Kidney (tissue), 14 donors: Measurements from ENCODE around the gene PICALM. TPM values are rescaled to one million over a fixed set of nuclear protein-coding genes. Genes with fewer than 3 reads are reported as not detected.

Source experiments
- DNase-seq, 5 donors: peaks; one replicate each; pipeline ENCODE4 v3.0.0-alpha.2; 2013 to 2020
- FAIRE-seq: peaks from 2 replicates; lab custom pipeline; 2012; peaks lifted over from hg19 to GRCh38; lab: Jason Lieb, UNC
- H3K27ac ChIP-seq, 2 donors: one replicate each; pipeline ENCODE4 v1.7.0; 2013; ENCODE audit warnings: low read depth in 2 of 2, low read length in 2 of 2, inconsistent platforms in 1 of 2
- H3K27me3 ChIP-seq: one replicate; pipeline ENCODE4 v1.7.1; 2013; ENCODE audit warnings: low read length, inconsistent platforms; ENCODE audit not compliant: control insufficient read depth, insufficient read depth
- H3K36me3 ChIP-seq, 3 donors: one replicate each; pipeline versions ENCODE4 v1.7.0 to v1.7.1; 2013; ENCODE audit warnings: low read length in 3 of 3, control low read depth in 1 of 3, inconsistent platforms in 1 of 3; ENCODE audit not compliant: insufficient read depth in 3 of 3, control insufficient read depth in 2 of 3
- H3K4me1 ChIP-seq, 3 donors: one replicate each; pipeline versions ENCODE4 v1.7.0 to v1.7.1; 2013; ENCODE audit warnings: low read length in 3 of 3, inconsistent platforms in 1 of 3, low read depth in 1 of 3; ENCODE audit not compliant: control insufficient read depth in 2 of 3, insufficient read depth in 2 of 3
- H3K4me3 ChIP-seq, 3 donors: one replicate each; pipeline versions ENCODE4 v1.7.0 to v1.8.1; 2013; ENCODE audit warnings: low read length in 3 of 3, control low read depth in 1 of 3, inconsistent platforms in 1 of 3
- H3K9ac ChIP-seq, 3 donors: one replicate each; pipeline versions ENCODE4 v1.7.0 to v1.7.1; 2013; ENCODE audit warnings: low read length in 3 of 3, control low read depth in 1 of 3, inconsistent platforms in 1 of 3
- H3K9me3 ChIP-seq, 3 donors: one replicate each; pipeline versions ENCODE4 v1.7.0 to v1.7.1; 2013; ENCODE audit warnings: low read length in 3 of 3, control low read depth in 1 of 3, inconsistent platforms in 1 of 3; ENCODE audit not compliant: control insufficient read depth in 2 of 3, insufficient read depth in 1 of 3
- intact Hi-C: fragments of 100-400 bp; cut with DNase I; formaldehyde crosslinking; loops from one replicate; pipeline ENCODE4 v1.11.1; 2022
- polyA plus RNA-seq: library from polyadenylated mRNA; stranded (reverse); fragments of 350-450 nt; fragmentation: Illumina TruSeq; extraction: RNeasy Lipid Tissue Mini Kit (QIAGEN cat#74804); gene quantifications from one replicate; pipeline ENCODE4 v1.2.3, GENCODE V29; 2014; ENCODE audit warnings: low read depth, low replicate concordance; ENCODE audit not compliant: insufficient read depth
- total RNA-seq: library from RNA; stranded (reverse); fragmentation: NEBNext Ultra II Directional; extraction: Animal tissue kit (Norgen Biotek cat#: 25700); gene quantifications from one replicate; pipeline ENCODE4 v1.2.1, GENCODE V29; 2021
- TF ChIP-seq, protein P1 (sequence below): IDR thresholded peaks from 3 replicates; pipeline ENCODE4 v1.5.1; 2012; ENCODE audit warnings: mild to moderate bottlenecking, moderate library complexity, borderline replicate concordance; ENCODE audit not compliant: insufficient read depth; ENCODE audit errors: extremely low read depth
- donor health status: control.
- donor health status: control.
- donor health status: control.
- donor health status: control.
- donor health status: control.
- donor health status: DM: yes; HTN: yes; CAD: no.
- donor health status: Normal renal cell carcinoma (clear cell type).

PICALM gene
- total and polyA plus RNA-seq, 2 donors from 2014 or later, result 118 to 244 TPM

DNA sequence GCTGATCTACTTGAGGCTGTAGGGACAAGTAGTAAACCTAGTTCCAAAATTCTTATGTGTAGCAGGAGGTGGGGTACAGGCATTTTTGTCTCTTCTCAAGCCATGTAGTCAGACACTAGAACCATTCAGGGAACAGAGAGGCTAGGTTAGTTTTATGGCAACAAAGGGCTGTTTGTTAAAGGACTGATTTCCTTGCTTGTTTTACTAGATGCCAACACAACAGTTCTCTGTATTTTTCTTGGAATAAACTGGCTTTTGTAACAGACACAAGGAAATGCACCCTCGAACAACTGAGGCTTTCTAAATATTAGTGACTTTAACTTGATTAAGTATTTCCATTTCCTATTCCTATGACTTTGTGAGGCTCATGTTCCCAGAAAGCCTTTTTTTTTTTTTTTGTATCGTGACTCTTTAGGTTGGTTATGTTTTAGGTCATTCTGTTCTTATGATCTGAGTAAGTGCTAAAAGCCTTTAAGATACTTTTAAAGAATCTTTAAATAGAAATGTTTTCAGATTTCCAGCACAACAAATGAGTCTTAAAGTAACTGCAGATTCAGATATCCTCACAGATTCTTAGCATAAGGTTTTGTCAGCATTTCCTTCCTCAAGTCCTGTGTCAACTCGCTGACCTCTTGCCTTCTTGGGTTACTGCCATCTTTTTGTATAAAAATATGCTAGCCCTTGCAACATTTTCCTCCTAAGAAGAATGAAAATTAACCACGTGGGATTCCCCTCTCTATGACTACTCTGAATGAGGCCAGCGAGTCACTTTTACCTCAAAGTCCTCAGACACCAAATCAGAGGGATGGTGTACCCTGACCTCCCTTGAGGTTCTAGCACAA is 121.2 kb downstream of the PICALM start:
- H3K9ac ChIP-seq, result no peak overlapping the region
- no peak overlapping the region for H3K4me3 ChIP-seq
- no peaks in the 10 kb centered on the region for H3K27me3 ChIP-seq
- H3K36me3 ChIP-seq, result no peaks in the 10 kb centered on the region
- peak in 1 of 5 donors; percentile 70 for DNase-seq
- peak overlapping the region; percentile 28 to 87 for H3K27ac ChIP-seq
- peaks cover 0 to 16% (median 10%) of the 10 kb centered on the region in 3 donors for H3K4me1 ChIP-seq
- intact Hi-C loops, result loop anchor here (10.0 kb wide), 1 partner anchor 267 kb away; no protein-coding TSS in a partner anchor
- FAIRE-seq, result peak; percentile 92
- H3K9me3 ChIP-seq, result no peaks in the 10 kb centered on the region
- TF ChIP-seq, protein P1, sequence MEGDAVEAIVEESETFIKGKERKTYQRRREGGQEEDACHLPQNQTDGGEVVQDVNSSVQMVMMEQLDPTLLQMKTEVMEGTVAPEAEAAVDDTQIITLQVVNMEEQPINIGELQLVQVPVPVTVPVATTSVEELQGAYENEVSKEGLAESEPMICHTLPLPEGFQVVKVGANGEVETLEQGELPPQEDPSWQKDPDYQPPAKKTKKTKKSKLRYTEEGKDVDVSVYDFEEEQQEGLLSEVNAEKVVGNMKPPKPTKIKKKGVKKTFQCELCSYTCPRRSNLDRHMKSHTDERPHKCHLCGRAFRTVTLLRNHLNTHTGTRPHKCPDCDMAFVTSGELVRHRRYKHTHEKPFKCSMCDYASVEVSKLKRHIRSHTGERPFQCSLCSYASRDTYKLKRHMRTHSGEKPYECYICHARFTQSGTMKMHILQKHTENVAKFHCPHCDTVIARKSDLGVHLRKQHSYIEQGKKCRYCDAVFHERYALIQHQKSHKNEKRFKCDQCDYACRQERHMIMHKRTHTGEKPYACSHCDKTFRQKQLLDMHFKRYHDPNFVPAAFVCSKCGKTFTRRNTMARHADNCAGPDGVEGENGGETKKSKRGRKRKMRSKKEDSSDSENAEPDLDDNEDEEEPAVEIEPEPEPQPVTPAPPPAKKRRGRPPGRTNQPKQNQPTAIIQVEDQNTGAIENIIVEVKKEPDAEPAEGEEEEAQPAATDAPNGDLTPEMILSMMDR, result no peak

DNA sequence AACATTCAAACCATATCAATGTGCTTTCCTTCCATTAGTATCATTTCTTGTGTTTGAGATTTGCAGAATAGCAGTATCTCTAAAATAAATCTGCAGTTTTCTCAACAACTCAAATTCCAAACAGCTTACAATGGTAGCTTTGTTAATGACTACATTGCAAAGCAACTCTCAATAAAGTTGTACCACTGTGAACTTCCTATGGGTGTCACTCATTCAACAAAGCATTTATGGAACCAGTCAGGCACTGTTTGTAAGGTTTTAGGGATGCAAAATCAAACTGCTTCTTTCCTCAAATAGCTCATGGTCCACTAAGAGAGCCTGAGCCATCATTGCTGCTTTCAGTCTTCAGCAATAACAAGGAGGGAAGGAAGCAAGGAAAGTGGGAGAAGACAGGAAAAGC is 122.7 kb downstream of the PICALM start:
- DNase-seq, result no peak
- H3K36me3 ChIP-seq, result no peaks in the 10 kb centered on the region
- no peak overlapping the region for H3K27ac ChIP-seq
- H3K4me1 ChIP-seq, result peaks cover 0 to 16% (median 10%) of the 10 kb centered on the region in 3 donors
- no peaks in the 10 kb centered on the region for H3K9me3 ChIP-seq
- H3K4me3 ChIP-seq, result no peak overlapping the region
- FAIRE-seq, result no peak
- H3K27me3 ChIP-seq, result no peaks in the 10 kb centered on the region
- intact Hi-C loops, result loop anchor here (10.0 kb wide), 1 partner anchor 269 kb away; no protein-coding TSS in a partner anchor
- no peak overlapping the region for H3K9ac ChIP-seq
- TF ChIP-seq, protein P1, result no peak

DNA sequence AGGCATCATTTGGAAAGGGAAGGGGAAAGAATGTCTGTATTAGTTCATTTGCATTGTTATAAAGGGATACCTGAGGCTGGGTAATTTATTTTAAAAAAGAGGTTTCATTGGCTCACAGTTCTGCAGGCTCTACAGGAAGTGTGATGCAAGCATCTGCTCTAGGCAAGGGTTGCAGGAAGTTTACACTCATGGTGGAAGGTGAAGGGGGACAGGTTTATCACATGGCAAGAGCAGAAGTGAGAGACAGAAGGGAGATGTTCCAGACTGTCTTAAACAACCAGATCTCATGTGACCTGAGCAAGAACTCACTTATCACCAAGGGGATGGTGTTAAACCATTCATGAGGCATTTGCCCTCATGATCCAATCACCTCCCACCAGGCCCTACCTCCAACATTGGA is 123.1 kb downstream of the PICALM start:
- TF ChIP-seq, protein P1, result no peak
- Histone ChIP-seq H3K36me3 (no peaks in the 10 kb centered on the region), H3K27ac (no peak overlapping the region), H3K4me3 (no peak overlapping the region), H3K9ac (no peak overlapping the region), H3K27me3 (no peaks in the 10 kb centered on the region), H3K4me1 (peaks cover 0 to 16% (median 10%) of the 10 kb centered on the region in 3 donors), H3K9me3 (no peaks in the 10 kb centered on the region)
- DNase-seq, result no peak
- no peak for FAIRE-seq
- intact Hi-C loops, result loop anchor here (10.0 kb wide), 1 partner anchor 269 kb away; no protein-coding TSS in a partner anchor
